Panc1 (cell line): Measurements from ENCODE around the gene CACNA2D3. TPM values are rescaled to one million over a fixed set of nuclear protein-coding genes. Genes with fewer than 3 reads are reported as not detected.

Source experiments
- ATAC-seq: fragments of 200-7000 bp; cut with Tn5 transposase; 2 replicates; pipeline ENCODE4 v1.9.1; 2020; ENCODE audit warnings: mild to moderate bottlenecking, moderate library complexity
- BruUV-seq: library from RNA; stranded (reverse); fragments of 400-500 nt; replicated peaks from 2 replicates; lab custom pipeline; 2021; lab: Mats Ljungman, UMichigan
- CTCF ChIA-PET: fragments of 300-600 bp; sonication (Branson Sonifier 250); formaldehyde crosslinking; loops from one replicate; lab custom pipeline; 2022; ENCODE audit warnings: antibody characterized with exemption; lab: Charles Lee
- POLR2A ChIA-PET: fragments of 300-600 bp; sonication (Branson Sonifier 250); formaldehyde crosslinking; loops from one replicate; lab custom pipeline; 2022; ENCODE audit warnings: antibody characterized with exemption; lab: Charles Lee
- DNase-seq: peaks from one replicate; pipeline ENCODE4 v3.0.0-alpha.2; 2010; ENCODE audit warnings: low read depth, low spot score
- H3K27ac ChIP-seq: 2 replicates; pipeline ENCODE4 v1.5.1; 2011; ENCODE audit warnings: mild to moderate bottlenecking, low read length, inconsistent platforms
- H3K27me3 ChIP-seq: fragments of 200-500 bp; sonication (Bioruptor generic); 2 replicates; pipeline ENCODE4 v1.6.0; 2014; ENCODE audit warnings: low read length, inconsistent platforms; ENCODE audit not compliant: control insufficient read depth, insufficient read depth
- H3K36me3 ChIP-seq: fragments of 200-500 bp; sonication (Bioruptor generic); 2 replicates; pipeline ENCODE4 v1.5.1; 2014; ENCODE audit warnings: inconsistent platforms, mild to moderate bottlenecking, low read length, moderate library complexity; ENCODE audit not compliant: control insufficient read depth, insufficient read depth
- H3K4me1 ChIP-seq: 2 replicates; pipeline ENCODE4 v1.5.1; 2011; ENCODE audit warnings: inconsistent platforms, mild to moderate bottlenecking, low read length, moderate library complexity; ENCODE audit not compliant: control insufficient read depth, insufficient read depth
- H3K4me3 ChIP-seq, 2 experiments: 2 replicates each; pipeline ENCODE4 v1.5.1; 2011 to 2012; ENCODE audit warnings: low read depth in 2 of 2, low read length in 2 of 2, mild to moderate bottlenecking in 2 of 2, inconsistent platforms in 1 of 2, moderate library complexity in 1 of 2
- H3K9me3 ChIP-seq: fragments of 200-500 bp; sonication (Bioruptor generic); 2 replicates; pipeline ENCODE4 v1.5.1; 2014; ENCODE audit warnings: low read depth, mild to moderate bottlenecking, inconsistent platforms, low read length, moderate library complexity; ENCODE audit not compliant: control insufficient read depth, insufficient read depth
- POLR2AphosphoS5 ChIP-seq: IDR thresholded peaks from 2 replicates; pipeline ENCODE4 v1.6.1; 2012; ENCODE audit warnings: mild to moderate bottlenecking, low read depth, low read length, moderate library complexity
- SIN3A ChIP-seq: IDR thresholded peaks from 2 replicates; pipeline ENCODE4 v1.6.1; 2012; ENCODE audit warnings: low read depth, mild to moderate bottlenecking, low read length, moderate library complexity, borderline replicate concordance; ENCODE audit not compliant: insufficient read depth
- TCF7L2 ChIP-seq: IDR thresholded peaks from 2 replicates; pipeline ENCODE4 v1.6.1; 2011; ENCODE audit warnings: mild to moderate bottlenecking, low read depth, low read length, inconsistent platforms
- in situ Hi-C: cut with HindIII; loops from 2 replicates; pipeline ENCODE4 v1.10.0; 2016; ENCODE audit warnings: low sequenced_read_pairs, low pct_unique_long_range_greater_than_20kb
- intact Hi-C: fragments of 100-400 bp; cut with micrococcal nuclease; formaldehyde crosslinking; loops from one replicate; pipeline ENCODE4 v1.10.0; 2022; ENCODE audit not compliant: unreplicated experiment
- total RNA-seq: library from RNA; stranded (reverse); gene quantifications from one replicate; pipeline ENCODE4 v1.2.1, GENCODE V29; 2021; ENCODE audit not compliant: unreplicated experiment
- TF ChIP-seq, protein P1 (sequence below), 2 experiments: IDR thresholded peaks; 2 replicates each; pipeline ENCODE4 v1.6.1; 2011 to 2012; ENCODE audit warnings: low read depth in 2 of 2, control low read depth in 1 of 2, low read length in 1 of 2, mild to moderate bottlenecking in 1 of 2, moderate library complexity in 1 of 2; ENCODE audit not compliant: insufficient read depth in 1 of 2
- TF ChIP-seq, protein P2 (sequence below): fragments of 450-650 bp; IDR thresholded peaks from 2 replicates; pipeline ENCODE4 v1.5.1; 2017; ENCODE audit warnings: mild to moderate bottlenecking

Gene CACNA2D3
- total RNA-seq, 1 experiment from 2014 or later = 0.41 TPM

DNA sequence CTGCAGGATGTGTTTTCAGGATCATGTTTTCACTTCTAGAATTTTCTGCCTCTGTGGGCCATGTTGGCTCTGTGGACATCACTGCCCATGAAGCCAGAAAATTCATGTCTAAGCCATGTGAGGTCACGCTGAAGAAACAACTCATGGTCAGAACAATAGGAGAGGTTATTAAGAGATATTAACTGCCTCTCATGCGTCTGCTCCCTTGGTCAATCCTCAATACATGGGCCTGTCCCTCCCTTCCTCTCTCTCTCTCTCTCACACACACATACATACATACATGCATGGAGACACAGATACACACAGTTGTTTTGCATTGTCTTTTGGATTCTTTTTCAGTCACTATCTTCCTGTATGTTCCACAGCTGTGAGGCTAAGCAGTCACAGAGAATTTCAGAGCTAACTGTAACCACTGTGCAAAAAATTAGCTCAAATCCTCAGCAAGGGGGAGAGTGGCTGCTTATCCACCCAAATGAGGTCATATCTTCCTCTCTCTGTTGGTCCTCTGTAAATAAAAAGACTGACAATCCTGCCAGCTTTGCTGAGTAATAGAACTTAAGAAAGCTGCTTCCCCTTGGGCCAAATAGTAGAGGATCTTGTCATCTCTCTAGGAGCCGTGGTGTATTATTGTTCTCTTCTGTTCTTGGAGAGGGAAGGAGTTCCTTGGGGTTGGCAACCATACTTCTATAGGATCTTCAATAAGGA, 759.9 kb downstream of the CACNA2D3 start:
- Histone ChIP-seq H3K4me3 (no peak overlapping the region), H3K27me3 (no peaks in the 10 kb centered on the region), H3K9me3 (no peaks in the 10 kb centered on the region), H3K36me3 (no peaks in the 10 kb centered on the region), H3K27ac (peak overlapping the region; percentile 23; the same call in 1 of the 2 replicates), H3K4me1 (no peaks in the 10 kb centered on the region)
- ATAC-seq = peak; percentile 38; the same call in 1 of the 2 replicates
- TF ChIP-seq, protein P1, sequence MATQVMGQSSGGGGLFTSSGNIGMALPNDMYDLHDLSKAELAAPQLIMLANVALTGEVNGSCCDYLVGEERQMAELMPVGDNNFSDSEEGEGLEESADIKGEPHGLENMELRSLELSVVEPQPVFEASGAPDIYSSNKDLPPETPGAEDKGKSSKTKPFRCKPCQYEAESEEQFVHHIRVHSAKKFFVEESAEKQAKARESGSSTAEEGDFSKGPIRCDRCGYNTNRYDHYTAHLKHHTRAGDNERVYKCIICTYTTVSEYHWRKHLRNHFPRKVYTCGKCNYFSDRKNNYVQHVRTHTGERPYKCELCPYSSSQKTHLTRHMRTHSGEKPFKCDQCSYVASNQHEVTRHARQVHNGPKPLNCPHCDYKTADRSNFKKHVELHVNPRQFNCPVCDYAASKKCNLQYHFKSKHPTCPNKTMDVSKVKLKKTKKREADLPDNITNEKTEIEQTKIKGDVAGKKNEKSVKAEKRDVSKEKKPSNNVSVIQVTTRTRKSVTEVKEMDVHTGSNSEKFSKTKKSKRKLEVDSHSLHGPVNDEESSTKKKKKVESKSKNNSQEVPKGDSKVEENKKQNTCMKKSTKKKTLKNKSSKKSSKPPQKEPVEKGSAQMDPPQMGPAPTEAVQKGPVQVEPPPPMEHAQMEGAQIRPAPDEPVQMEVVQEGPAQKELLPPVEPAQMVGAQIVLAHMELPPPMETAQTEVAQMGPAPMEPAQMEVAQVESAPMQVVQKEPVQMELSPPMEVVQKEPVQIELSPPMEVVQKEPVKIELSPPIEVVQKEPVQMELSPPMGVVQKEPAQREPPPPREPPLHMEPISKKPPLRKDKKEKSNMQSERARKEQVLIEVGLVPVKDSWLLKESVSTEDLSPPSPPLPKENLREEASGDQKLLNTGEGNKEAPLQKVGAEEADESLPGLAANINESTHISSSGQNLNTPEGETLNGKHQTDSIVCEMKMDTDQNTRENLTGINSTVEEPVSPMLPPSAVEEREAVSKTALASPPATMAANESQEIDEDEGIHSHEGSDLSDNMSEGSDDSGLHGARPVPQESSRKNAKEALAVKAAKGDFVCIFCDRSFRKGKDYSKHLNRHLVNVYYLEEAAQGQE (IDR thresholded peaks at IDR 0.05; ENCODE audit: insufficient read depth in 1 of 2, low read depth in 2 of 2, low read length in 1 of 2) = no peak
- TF ChIP-seq, protein P2, sequence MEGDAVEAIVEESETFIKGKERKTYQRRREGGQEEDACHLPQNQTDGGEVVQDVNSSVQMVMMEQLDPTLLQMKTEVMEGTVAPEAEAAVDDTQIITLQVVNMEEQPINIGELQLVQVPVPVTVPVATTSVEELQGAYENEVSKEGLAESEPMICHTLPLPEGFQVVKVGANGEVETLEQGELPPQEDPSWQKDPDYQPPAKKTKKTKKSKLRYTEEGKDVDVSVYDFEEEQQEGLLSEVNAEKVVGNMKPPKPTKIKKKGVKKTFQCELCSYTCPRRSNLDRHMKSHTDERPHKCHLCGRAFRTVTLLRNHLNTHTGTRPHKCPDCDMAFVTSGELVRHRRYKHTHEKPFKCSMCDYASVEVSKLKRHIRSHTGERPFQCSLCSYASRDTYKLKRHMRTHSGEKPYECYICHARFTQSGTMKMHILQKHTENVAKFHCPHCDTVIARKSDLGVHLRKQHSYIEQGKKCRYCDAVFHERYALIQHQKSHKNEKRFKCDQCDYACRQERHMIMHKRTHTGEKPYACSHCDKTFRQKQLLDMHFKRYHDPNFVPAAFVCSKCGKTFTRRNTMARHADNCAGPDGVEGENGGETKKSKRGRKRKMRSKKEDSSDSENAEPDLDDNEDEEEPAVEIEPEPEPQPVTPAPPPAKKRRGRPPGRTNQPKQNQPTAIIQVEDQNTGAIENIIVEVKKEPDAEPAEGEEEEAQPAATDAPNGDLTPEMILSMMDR = no peak
- TF ChIP-seq TCF7L2 (no peak), POLR2AphosphoS5 (no peak), SIN3A (no peak)
- CTCF ChIA-PET = no interaction called here
- intact Hi-C loops (no loop called here), in situ Hi-C loops (no loop called here)
- no TSS peak for BruUV-seq
- DNase-seq = no peak
- POLR2A ChIA-PET = no interaction called here

DNA sequence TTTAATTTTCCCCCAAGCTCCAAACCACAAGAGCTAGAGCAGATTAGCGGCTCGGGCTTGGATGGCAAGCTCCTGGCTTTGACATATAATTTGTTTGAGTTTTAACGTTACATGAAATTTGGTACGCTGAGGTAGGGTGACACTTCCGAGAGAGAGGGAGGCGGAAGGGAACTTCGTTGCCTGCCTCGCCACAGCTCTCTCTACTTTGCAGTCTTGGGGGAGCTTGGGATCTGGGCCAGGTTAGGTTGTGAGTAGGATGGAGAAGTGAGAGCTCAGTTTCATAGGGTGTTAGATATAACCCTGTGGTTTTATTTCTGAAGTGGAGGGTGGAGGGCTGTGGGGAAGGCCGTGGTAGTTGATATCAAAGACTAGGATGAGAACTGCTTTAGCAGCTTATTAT, 765.8 kb downstream of the CACNA2D3 start:
- in situ Hi-C loops = no loop called here
- Histone ChIP-seq H3K4me3 (no peak overlapping the region), H3K27ac (no peak overlapping the region; the same call in 1 of the 2 replicates), H3K27me3 (no peaks in the 10 kb centered on the region), H3K9me3 (no peaks in the 10 kb centered on the region), H3K4me1 (peaks cover 15% of the 10 kb centered on the region), H3K36me3 (no peaks in the 10 kb centered on the region)
- no peak for ATAC-seq
- POLR2A ChIA-PET = no interaction called here
- TF ChIP-seq, protein P1 (IDR thresholded peaks at IDR 0.05; ENCODE audit: insufficient read depth in 1 of 2, low read depth in 2 of 2, low read length in 1 of 2) = no peak
- TF ChIP-seq SIN3A = no peak
- intact Hi-C loops = no loop called here
- DNase-seq = no peak
- BruUV-seq = no TSS peak
- CTCF ChIA-PET = no interaction called here
